Measurements from ENCODE around the gene PDE4D.
"Not testable (repeated sequence)": the region's sequence is repeated elsewhere in the genome, so short reads cannot be mapped to it uniquely, and the experiment has no call there.

PDE4D gene

GRCh38 chr5:59303289-59303716, 590.2 kb downstream of the PDE4D start:
- DNase-seq (ENCODE audit: low read depth in 2 of 3, low spot score in 2 of 3), result not testable (repeated sequence)

- DNase-seq (ENCODE audit: low read depth in 2 of 3, low spot score in 2 of 3), result not testable (repeated sequence)
These were observed 591.0 kb downstream of the PDE4D start for GRCh38 chr5:59302509-59302908.

GRCh38 chr5:59301727-59302126, 591.8 kb downstream of the PDE4D start:
- no peak for DNase-seq (ENCODE audit: low read depth in 2 of 3, low spot score in 2 of 3)

DNA sequence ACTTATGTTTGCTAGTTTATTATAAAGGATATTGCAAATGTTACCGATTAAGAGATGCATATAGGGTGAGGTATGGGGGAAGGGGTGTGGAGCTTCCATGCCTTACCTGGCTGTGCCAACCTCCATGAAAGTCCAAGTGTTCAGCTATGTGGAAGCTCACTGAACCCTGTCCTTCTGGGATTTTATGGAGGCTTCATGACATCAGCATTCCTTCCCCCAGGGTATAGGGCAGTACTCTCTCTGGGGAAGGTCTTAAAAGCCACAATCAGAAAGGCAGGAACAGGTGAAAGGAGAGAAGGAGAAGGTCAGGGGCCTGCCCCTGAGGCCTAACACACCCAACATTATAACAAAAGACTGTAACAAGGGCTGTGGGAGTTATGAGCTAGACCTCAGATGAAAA, 592.6 kb downstream of the PDE4D start:
- no peak for DNase-seq (ENCODE audit: low read depth in 2 of 3, low spot score in 2 of 3)

DNA sequence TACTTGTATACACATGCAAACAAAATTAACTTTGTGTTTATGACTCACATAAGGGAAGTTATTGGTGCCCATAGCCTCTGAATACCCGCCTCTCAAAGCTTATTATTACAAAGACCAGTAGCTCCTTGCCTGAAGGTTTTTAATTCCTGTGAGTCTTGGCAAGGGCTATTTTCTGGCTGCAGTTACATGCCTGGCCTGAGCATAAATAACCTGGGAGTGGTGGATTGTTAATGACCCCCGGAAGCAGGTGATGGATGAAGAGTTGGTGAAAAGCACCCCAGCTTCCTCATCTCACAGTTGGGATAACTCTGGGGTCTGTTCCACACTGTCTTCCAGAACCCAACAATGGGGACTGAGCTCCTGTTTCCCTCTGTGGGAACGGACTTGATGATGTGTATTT, 594.5 kb downstream of the PDE4D start:
- DNase-seq (ENCODE audit: low read depth in 2 of 3, low spot score in 2 of 3), result no peak

- no peak for DNase-seq (ENCODE audit: low read depth in 2 of 3, low spot score in 2 of 3)
These were observed 596.9 kb downstream of the PDE4D start for GRCh38 chr5:59296317-59297264.

DNA sequence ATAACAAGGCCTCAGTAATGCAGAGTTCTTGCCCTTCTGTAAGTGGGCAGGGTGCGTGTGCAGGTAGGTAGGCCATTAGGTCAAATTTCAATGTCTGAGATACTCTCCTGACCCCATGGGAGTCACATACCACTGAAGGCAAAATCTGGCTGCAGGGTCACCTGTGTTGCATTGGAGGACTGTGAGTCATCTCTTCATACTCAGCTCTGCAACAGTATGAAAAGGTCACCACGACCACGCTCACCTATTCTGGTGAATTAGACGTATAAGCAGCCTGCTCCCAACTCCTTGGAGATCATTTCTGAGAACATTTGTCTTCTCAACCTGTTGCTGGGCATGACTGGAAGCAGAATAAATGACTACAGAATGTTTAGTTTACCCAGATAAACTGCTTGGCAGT, 599.8 kb downstream of the PDE4D start:
- no peak for DNase-seq (ENCODE audit: low read depth in 2 of 3, low spot score in 2 of 3)

GRCh38 chr5:59291941-59292340, 601.6 kb downstream of the PDE4D start:
- no peak for DNase-seq (ENCODE audit: low read depth in 2 of 3, low spot score in 2 of 3)

- DNase-seq (ENCODE audit: low read depth in 2 of 3, low spot score in 2 of 3), result no peak
These were observed 605.6 kb downstream of the PDE4D start for GRCh38 chr5:59287884-59288283.

DNA sequence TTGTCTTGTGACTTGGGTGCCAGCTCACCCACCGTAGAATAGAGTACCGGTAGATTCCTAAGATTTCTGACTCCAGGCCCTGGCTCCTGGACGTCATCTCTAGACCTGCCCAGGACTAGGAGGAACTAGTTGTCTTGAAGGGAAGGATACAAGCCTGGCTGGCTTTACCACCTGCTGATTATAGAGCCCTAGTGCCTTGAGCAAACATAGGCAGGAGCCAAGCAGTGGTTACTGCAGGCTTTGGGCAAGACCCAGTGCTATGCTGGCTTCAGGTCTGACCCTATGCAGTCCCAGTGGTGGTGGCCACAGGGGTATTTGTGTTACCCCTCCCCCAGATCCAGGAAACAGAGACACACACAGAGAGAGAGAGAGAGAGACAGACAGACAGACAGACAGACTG, 606.2 kb downstream of the PDE4D start:
- DNase-seq (ENCODE audit: low read depth in 2 of 3, low spot score in 2 of 3), result no peak

DNA sequence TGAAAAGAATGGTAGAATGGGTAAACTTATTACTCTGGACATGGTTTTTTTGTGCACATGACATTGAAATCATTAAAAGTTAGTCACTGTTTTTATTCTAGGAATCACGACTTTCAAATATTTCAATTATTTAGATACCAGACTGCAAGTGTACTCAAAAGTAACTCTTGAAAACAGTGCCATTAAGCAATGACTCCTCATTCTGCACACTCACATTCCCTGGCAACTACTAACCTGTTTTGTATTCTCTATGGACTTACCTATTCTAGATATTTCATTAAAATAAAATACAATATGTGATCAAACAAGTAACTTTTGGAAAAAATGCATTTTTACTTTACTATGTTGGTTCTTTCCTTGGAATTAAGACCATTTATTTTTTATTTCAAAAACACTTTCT, 607.0 kb downstream of the PDE4D start:
- DNase-seq (ENCODE audit: low read depth in 2 of 3, low spot score in 2 of 3), result no peak

DNA sequence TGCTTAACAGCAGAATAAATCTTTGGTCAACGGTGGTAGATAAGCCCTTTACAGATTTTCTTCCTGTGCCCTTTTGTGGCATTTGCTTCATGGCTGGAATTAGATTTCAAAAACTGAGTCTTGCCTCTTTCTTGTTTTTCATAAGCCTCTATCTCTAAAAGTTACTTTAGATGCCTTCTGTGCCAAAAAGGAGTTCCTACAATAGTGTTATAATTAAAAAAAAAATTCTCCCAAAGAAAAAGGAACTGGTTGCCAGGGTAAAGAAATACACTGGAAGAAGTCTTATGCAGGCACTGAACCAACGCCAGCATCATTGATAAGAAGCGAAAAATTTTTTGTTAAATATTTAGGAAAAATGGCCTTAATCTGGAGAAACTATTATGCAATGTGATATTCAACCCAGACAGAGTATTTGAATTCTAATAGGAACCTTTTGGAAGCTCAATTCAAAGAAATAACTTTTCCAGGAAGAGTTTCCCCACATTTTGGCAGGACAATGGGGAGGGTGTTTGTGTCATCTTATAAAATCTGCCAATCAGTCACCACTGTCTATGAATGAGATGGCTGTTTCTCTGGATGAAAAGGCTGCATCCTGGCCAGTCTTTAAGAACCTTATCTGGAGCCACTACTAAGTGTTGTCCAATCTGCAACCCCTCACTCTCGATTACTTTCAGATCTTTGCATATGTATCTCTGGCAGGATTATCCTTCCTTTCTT, 608.1 kb downstream of the PDE4D start:
- DNase-seq (ENCODE audit: low read depth in 2 of 3, low spot score in 2 of 3), result no peak

DNA sequence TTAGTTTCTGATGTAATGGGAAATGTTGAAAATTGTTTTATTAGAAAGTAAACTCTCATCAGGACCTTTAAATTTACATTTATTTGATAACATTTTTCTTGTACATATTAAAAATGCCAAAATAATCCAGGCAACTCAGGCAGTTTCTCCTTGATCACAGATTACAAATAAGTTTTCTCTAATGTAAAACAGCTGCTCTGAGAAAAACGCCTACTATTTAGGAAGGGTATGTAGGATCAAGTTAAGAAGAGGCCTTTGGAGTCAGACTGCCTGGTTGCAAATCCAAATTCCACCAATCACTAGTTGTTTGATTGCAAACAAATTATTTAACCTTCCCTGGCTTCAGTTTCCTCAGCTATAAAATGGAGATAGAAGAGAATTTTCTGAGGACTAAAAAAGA, 610.8 kb downstream of the PDE4D start:
- no peak for DNase-seq (ENCODE audit: low read depth in 2 of 3, low spot score in 2 of 3)

- DNase-seq (ENCODE audit: low read depth in 2 of 3, low spot score in 2 of 3), result no peak
These were observed 613.5 kb downstream of the PDE4D start for GRCh38 chr5:59279979-59280378.

DNA sequence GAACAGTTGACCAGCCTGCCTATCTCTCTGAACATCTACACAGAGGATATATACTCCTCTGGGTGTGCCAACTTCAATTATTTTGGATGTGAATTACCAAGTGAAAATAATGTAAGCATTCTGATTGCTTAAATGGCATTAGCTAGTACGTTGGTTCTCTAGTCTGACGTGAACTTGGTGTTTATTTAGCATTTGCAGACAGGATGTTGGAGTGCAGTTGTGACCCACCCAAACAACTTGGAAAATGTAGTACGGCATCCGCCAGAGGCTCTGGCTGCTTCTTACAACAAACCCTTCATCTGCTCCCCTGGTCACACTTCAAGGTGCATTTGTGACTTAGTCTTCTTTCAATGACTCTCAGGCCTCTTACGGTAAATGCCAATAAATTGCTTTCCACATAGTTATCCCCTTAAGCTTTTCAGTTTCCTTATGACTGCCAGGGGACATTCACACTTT, 616.6 kb downstream of the PDE4D start:
- DNase-seq (ENCODE audit: low read depth in 2 of 3, low spot score in 2 of 3), result no peak

GRCh38 chr5:59276325-59276675, 617.2 kb downstream of the PDE4D start:
- DNase-seq (ENCODE audit: low read depth in 2 of 3, low spot score in 2 of 3), result no peak

DNA sequence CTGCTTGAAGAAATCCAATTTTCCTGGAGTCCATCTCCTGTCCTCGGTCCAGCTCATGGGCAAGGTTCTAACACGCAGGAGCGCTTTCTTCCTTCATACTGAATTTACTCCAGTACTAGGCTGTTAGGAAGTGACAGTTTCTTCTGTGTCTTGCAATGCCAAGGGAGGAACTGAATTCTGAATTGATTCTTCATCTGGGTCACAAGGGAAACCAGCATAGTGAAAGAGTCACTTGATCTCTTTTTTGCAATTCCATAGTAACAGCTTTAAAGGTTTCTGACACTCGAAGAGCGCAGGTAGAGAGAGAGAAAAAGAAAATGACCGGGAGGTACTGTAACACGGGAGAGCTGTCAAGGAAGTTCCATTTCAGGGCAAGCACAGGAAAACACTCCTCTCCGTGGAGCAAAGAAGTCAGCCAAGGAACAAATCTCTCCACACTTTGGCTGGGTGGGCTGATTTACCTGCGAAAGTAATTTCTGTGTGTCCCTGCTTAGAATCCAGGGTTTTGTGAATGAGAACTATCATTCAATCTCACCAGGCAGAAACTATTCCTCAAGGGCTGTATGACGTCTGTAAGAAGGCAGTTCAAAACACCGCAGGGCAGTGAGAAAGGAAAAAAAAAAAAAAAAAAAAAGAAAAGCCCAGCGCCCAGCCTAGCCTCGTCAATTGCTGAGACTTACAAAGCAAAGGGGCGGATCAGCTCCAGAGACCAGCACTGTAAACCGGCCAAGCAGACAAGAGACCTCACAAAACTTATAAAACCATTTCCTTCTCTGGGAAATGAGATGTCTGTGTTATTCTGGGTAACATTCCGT, 617.8 kb downstream of the PDE4D start:
- DNase-seq (ENCODE audit: low read depth in 2 of 3, low spot score in 2 of 3), result no peak

- DNase-seq (ENCODE audit: low read depth in 2 of 3, low spot score in 2 of 3), result no peak
These were observed 618.4 kb downstream of the PDE4D start for GRCh38 chr5:59275170-59275509.

GRCh38 chr5:59274106-59274636, 619.4 kb downstream of the PDE4D start:
- no peak for DNase-seq (ENCODE audit: low read depth in 2 of 3, low spot score in 2 of 3)

DNA sequence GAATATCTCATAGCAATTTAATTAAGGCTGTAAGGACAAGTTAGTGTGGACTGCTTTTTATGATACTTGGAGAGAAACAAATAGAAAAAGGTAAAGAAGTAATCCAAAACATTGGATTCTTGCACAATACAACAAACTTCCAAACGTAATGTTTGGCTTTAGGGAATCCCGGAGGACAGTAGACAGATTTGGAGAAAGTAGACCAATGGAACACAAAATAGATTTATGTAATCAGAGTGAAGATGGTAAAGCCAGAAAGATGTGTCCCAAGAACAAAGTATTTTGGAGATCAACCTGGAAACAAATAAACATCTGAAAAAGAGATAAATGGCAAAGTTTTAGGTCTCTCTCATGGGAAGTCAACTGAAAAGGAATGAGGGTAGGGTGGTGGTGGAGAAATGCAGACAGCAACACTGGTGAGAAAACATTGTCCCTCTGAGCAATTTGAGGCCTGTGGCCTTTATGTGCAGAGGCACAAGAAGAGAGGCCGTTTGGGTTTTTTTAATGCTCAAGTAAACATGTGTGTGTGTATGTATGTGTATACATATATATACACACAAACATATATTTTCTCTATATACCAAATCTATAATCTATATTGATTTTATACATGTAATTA, 620.6 kb downstream of the PDE4D start:
- no peak for DNase-seq (ENCODE audit: low read depth in 2 of 3, low spot score in 2 of 3)
